ENCODE data around the gene SMYD3. TPM values are rescaled to one million over a fixed set of nuclear protein-coding genes. Genes with fewer than 3 reads are reported as not detected.
A peak's percentile ranks its signal among the peaks of the same experiment; 100 is the strongest.

Gene SMYD3
- total and polyA plus RNA-seq, 10 of the 15 experiments (the other 5 are each of a cell fraction or from before 2014, with no cell fraction given): 18.3 to 54.0 (median 24.8) TPM

- TF ChIP-seq CBX3 (IDR thresholded peaks at IDR 0.05; ENCODE audit: borderline replicate concordance, low read depth): no peak
- peak; percentile 28; the same call in 1 of the 2 replicates for TF ChIP-seq CBFB (IDR thresholded peaks at IDR 0.05; ENCODE audit: low read depth)
- no peak for TF ChIP-seq GABPA (IDR thresholded peaks at IDR 0.05; ENCODE audit: low read depth)
- TF ChIP-seq NFXL1 (IDR thresholded peaks at IDR 0.05; ENCODE audit: borderline replicate concordance): no peak
- TF ChIP-seq CUX1 (IDR thresholded peaks at IDR 0.05; ENCODE audit: insufficient replicate concordance, low read depth, low read length): no peak
These were observed 173.2 kb downstream of the SMYD3 start (continued) for GRCh38 chr1:246333855-246334254.

GRCh38 chr1:246332078-246332477 lies 175.0 kb downstream of the SMYD3 start:
- DNase-seq (ENCODE audit: low read depth, low spot score) (no peak), ATAC-seq (peak; percentile 21), FAIRE-seq (no peak)
- BruUV-seq (replicated peaks): no TSS peak
- ChIA-PET RAD21 (ENCODE audit: unreplicated experiment) (interaction anchor here (0.6 to 1.1 kb wide), 2 partner anchors 33 to 408 kb away, joined by 3 read pairs; no protein-coding TSS in a partner anchor), SMC1A (ENCODE audit: uncharacterized antibody, unreplicated experiment) (interaction anchor here (0.7 to 1.5 kb wide), 6 partner anchors 10 to 119 kb away, joined by 3 to 8 read pairs (median 3); no protein-coding TSS in a partner anchor), CTCF (interaction anchor here (0.8 kb wide), 1 partner anchor 119 kb away, joined by 3 read pairs; no protein-coding TSS in a partner anchor), POLR2A (no interaction called here)
- no peak overlapping the region for H3K9ac ChIP-seq (ENCODE audit: control insufficient read depth, insufficient read depth, low read length)
- no peak overlapping the region for H3K27ac ChIP-seq (ENCODE audit: control insufficient read depth, insufficient read depth)
- no peak overlapping the region for H3K4me2 ChIP-seq (ENCODE audit: control insufficient read depth, insufficient read depth)
- H3K4me3 ChIP-seq: no peak overlapping the region
- 43% methylated on average over 1 of the region's 1 CpG for WGBS (ENCODE audit: insufficient coverage, insufficient replicate concordance, low lambda C conversion rate, missing lambda C conversion rate)
- H4K20me1 ChIP-seq (ENCODE audit: control insufficient read depth, insufficient read depth): no peaks in the 10 kb centered on the region
- no peaks in the 10 kb centered on the region for H3K36me3 ChIP-seq (ENCODE audit: control insufficient read depth in 2 of 2, insufficient read depth in 2 of 2, low read length in 1 of 2)
- H2AFZ ChIP-seq (ENCODE audit: control insufficient read depth, low read depth, low read length): no peak overlapping the region
- H3K9me3 ChIP-seq (replicated peaks; ENCODE audit: control insufficient read depth, insufficient read depth, low read length): peaks cover 3% of the 10 kb centered on the region; the same call in 1 of the 3 replicates
- no peaks in the 10 kb centered on the region for H3K27me3 ChIP-seq (replicated peaks in 1 of 2; ENCODE audit: control insufficient read depth in 2 of 2, insufficient read depth in 2 of 2, low read length in 1 of 2)
- peaks cover 16% of the 10 kb centered on the region for H3K4me1 ChIP-seq (ENCODE audit: control insufficient read depth, insufficient read depth, low read length)
- peak; percentile 46; the same call in 1 of the 2 replicates for TF ChIP-seq JUNB (IDR thresholded peaks at IDR 0.05)
- TF ChIP-seq CBFB (IDR thresholded peaks at IDR 0.05; ENCODE audit: low read depth): no peak
- intact Hi-C loops (cut with micrococcal nuclease; ENCODE audit: unreplicated experiment) (loop anchor here (5.0 to 10.0 kb wide), 2 partner anchors 115 to 687 kb away; no protein-coding TSS in a partner anchor), in situ Hi-C loops (cut with MboI) (no loop called here)
- H3K79me2 ChIP-seq (ENCODE audit: control insufficient read depth, insufficient read depth, low read length): no peaks in the 10 kb centered on the region
